B cell (primary cell): Measurements from ENCODE around the gene BRICD5. TPM values are rescaled to one million over a fixed set of nuclear protein-coding genes. Genes with fewer than 3 reads are reported as not detected.

ENCODE experiments used
- ATAC-seq: fragments of 200-7000 bp; cut with Tn5 transposase; one replicate; pipeline ENCODE4 v1.10.0; 2021; ENCODE audit warnings: low read depth, mild to moderate bottlenecking, moderate number of reproducible peaks, moderate library complexity
- CTCF ChIA-PET: fragments of 350-600 bp; sonication (Branson Sonifier 250); formaldehyde crosslinking; loops from one replicate; lab custom pipeline; 2021; ENCODE audit warnings: antibody characterized with exemption, inconsistent platforms; lab: Charles Lee
- POLR2A ChIA-PET: fragments of 350-600 bp; sonication (Branson Sonifier 250); formaldehyde crosslinking; loops from one replicate; lab custom pipeline; 2021; ENCODE audit warnings: antibody characterized with exemption; lab: Charles Lee
- DNase-seq: peaks from one replicate; pipeline ENCODE4 v3.0.0; 2013
- H2AFZ ChIP-seq: 2 replicates; pipeline ENCODE4 v1.6.1; 2012; ENCODE audit warnings: mild to moderate bottlenecking, low read depth, low read length; ENCODE audit not compliant: insufficient read depth, poor library complexity, severe bottlenecking
- H3K27ac ChIP-seq, 2 donors: 1 replicate in 1 of 2; 2 replicates in 1 of 2; pipeline ENCODE4 v1.5.1; 2012 to 2013; ENCODE audit warnings: low read length in 2 of 2, mild to moderate bottlenecking in 2 of 2, moderate library complexity in 1 of 2
- H3K27me3 ChIP-seq, 4 experiments: fragments of 200-600 bp in 1 of 4; sonication (generic) in 1 of 4; replicated peaks in 1 of 4; 1 replicate in 2 of 4; 2 replicates in 2 of 4; pipeline versions ENCODE4 v1.6.1 to v1.7.0; 2013 to 2016; ENCODE audit warnings: low read length in 3 of 4, mild to moderate bottlenecking in 2 of 4, mixed read lengths in 1 of 4, moderate library complexity in 1 of 4; ENCODE audit not compliant: insufficient read depth in 4 of 4, control insufficient read depth in 3 of 4; ENCODE audit errors: control extremely low read depth in 1 of 4
- H3K36me3 ChIP-seq, 2 experiments: replicated peaks in 1 of 2; 1 replicate in 1 of 2; 2 replicates in 1 of 2; pipeline versions ENCODE4 v1.6.1 to v1.7.1; 2013; ENCODE audit warnings: low read length in 1 of 2; ENCODE audit not compliant: insufficient read depth in 2 of 2, control insufficient read depth in 1 of 2; ENCODE audit errors: control extremely low read depth in 1 of 2, extremely low read depth in 1 of 2
- H3K4me1 ChIP-seq, 2 donors: fragments of 200-600 bp in 1 of 2; sonication (generic) in 1 of 2; 1 replicate in 1 of 2; 2 replicates in 1 of 2; pipeline versions ENCODE4 v1.5.1 to v1.6.1; 2013 to 2017; ENCODE audit warnings: low read length in 2 of 2; ENCODE audit not compliant: control insufficient read depth in 2 of 2, insufficient read depth in 2 of 2
- H3K4me2 ChIP-seq: replicated peaks from 2 replicates; pipeline ENCODE3; 2012; ENCODE audit warnings: mild to moderate bottlenecking, low read depth, low read length; ENCODE audit not compliant: poor library complexity, severe bottlenecking
- H3K4me3 ChIP-seq, 5 experiments: fragments of 200-600 bp in 1 of 5; sonication (generic) in 1 of 5; 1 replicate in 3 of 5; 2 replicates in 2 of 5; pipeline versions ENCODE4 v1.5.1 to v1.7.0; 2011 to 2016; ENCODE audit warnings: low read length in 4 of 5, mild to moderate bottlenecking in 4 of 5, low read depth in 2 of 5, control low read depth in 1 of 5, moderate library complexity in 1 of 5; ENCODE audit not compliant: insufficient read depth in 1 of 5; ENCODE audit errors: control extremely low read depth in 1 of 5, extremely low read depth in 1 of 5
- H3K79me2 ChIP-seq: fragments of 200-600 bp; sonication (generic); one replicate; pipeline ENCODE4 v1.6.0; 2016; ENCODE audit warnings: low read length; ENCODE audit not compliant: control insufficient read depth, insufficient read depth
- H3K9ac ChIP-seq: fragments of 200-600 bp; sonication (generic); 2 replicates; pipeline ENCODE4 v1.6.1; 2017; ENCODE audit warnings: mild to moderate bottlenecking, low read length, moderate library complexity
- H3K9me3 ChIP-seq, 3 donors: one replicate each; pipeline versions ENCODE4 v1.6.1 to v1.7.1; 2013; ENCODE audit warnings: low read length in 2 of 3; ENCODE audit not compliant: control insufficient read depth in 2 of 3, insufficient read depth in 1 of 3; ENCODE audit errors: control extremely low read depth in 1 of 3
- H4K20me1 ChIP-seq: 2 replicates; pipeline ENCODE4 v1.6.0; 2012; ENCODE audit warnings: mild to moderate bottlenecking, low read length; ENCODE audit not compliant: insufficient read depth, control insufficient read depth, poor library complexity, severe bottlenecking
- H3K27ac Mint-ChIP-seq: one replicate; pipeline ENCODE4 v1.8.0; 2021; ENCODE audit warnings: mixed read lengths
- H3K27me3 Mint-ChIP-seq: one replicate; pipeline ENCODE4 v1.8.0; 2021; ENCODE audit warnings: mixed read lengths
- H3K4me1 Mint-ChIP-seq: one replicate; pipeline ENCODE4 v1.8.0; 2021; ENCODE audit warnings: mixed read lengths
- H3K4me3 Mint-ChIP-seq: one replicate; pipeline ENCODE4 v1.8.0; 2021; ENCODE audit warnings: mixed read lengths
- H3K9me3 Mint-ChIP-seq: one replicate; pipeline ENCODE4 v1.8.0; 2022; ENCODE audit warnings: mixed read lengths; ENCODE audit not compliant: insufficient read depth
- EZH2 ChIP-seq: IDR thresholded peaks from 2 replicates; pipeline ENCODE4 v1.6.1; 2012; ENCODE audit warnings: borderline replicate concordance, low read depth, mild to moderate bottlenecking, moderate library complexity, low read length; ENCODE audit not compliant: insufficient read depth, poor library complexity, severe bottlenecking
- WGBS: methylation state at CpG from one replicate; pipeline ENCODE4 v1.1.5; 2013; ENCODE audit warnings: missing lambda C conversion rate; ENCODE audit not compliant: insufficient coverage; 5-methylcytosine and 5-hydroxymethylcytosine counted together
- intact Hi-C: fragments of 100-400 bp; cut with micrococcal nuclease; formaldehyde crosslinking; loops from one replicate; pipeline ENCODE4 v1.10.0; 2022
- polyA plus RNA-seq: library from polyadenylated mRNA; depleted of rRNA; stranded (reverse); fragments of >200 nt; gene quantifications from 2 replicates; pipeline ENCODE4 v1.2.3, GENCODE V29; 2012
- total RNA-seq, 2 donors: library from RNA; stranded (reverse); fragments of 120-200 nt in 1 of 2; gene quantifications; 1 replicate in 1 of 2; 2 replicates in 1 of 2; pipeline versions ENCODE4 v1.2.3 to v1.2.4, GENCODE V29; 2013 to 2022
- TF ChIP-seq, protein P1 (sequence below): fragments of 200-600 bp; IDR thresholded peaks from one replicate; pipeline ENCODE4 v1.8.0; 2022; ENCODE audit warnings: antibody characterized with exemption, mild to moderate bottlenecking

Gene BRICD5
- total and polyA plus RNA-seq, 2 donors (not counting 1 experiment from before 2014, with no cell fraction given): 11.9 to 18.3 TPM

- H3K9me3 Mint-ChIP-seq: no peaks in the 10 kb centered on the region
These were observed 47.3 kb downstream of the BRICD5 start for GRCh38 chr16:2163211-2163881.

DNA sequence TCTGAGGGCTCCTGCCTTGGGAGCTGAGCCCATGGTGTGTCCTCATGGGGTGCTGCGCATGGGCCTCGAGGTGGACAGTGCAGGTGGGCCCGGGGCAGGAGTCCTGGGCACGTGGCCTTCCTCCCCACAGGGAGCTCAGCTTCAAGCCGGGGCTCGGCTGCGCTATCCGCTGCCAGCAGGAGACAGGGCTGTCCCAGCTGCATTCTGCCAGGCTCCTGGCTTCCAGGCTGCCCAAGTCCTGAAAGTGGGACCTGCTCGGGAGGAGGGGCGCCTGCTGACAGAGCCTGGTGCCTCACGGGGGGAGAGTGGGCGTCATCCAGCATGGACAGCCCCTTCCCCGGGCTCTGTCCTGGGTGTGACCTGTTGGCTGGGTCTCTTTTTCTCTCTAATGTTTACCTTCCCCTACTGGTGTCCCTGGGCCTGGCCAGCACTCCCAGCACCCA, 48.0 kb downstream of the BRICD5 start:
- ChIA-PET CTCF (interaction anchor here (0.8 kb wide), 1 partner anchor 88 kb away, joined by 3 read pairs; the partner anchor contains the start of gene ECI1), POLR2A (no interaction called here)
- peaks cover 16% of the 10 kb centered on the region for H3K4me1 Mint-ChIP-seq
- H3K4me3 Mint-ChIP-seq: no peak overlapping the region
- Histone ChIP-seq H3K4me2 (no peak overlapping the region), H3K27ac (no peak overlapping the region), H3K4me3 (no peak overlapping the region), H3K36me3 (peaks cover 0 to 12% of the 10 kb centered on the region in 2 experiments), H4K20me1 (peaks cover 70% of the 10 kb centered on the region), H3K4me1 (peaks cover 0 to 23% of the 10 kb centered on the region in 2 donors), H3K27me3 (no peaks in the 10 kb centered on the region), H2AFZ (no peak overlapping the region), H3K9me3 (peaks cover 0 to 14% (median 0%) of the 10 kb centered on the region in 3 donors), H3K79me2 (peaks cover 82% of the 10 kb centered on the region), H3K9ac (no peak overlapping the region)
- 97% methylated on average over 13 of the region's 13 CpGs for WGBS
- DNase-seq: no peak
- H3K9me3 Mint-ChIP-seq: no peaks in the 10 kb centered on the region
- intact Hi-C loops: no loop called here
- no peak for ATAC-seq
- H3K27ac Mint-ChIP-seq: no peak overlapping the region
- H3K27me3 Mint-ChIP-seq: no peaks in the 10 kb centered on the region
- TF ChIP-seq EZH2: no peak
- TF ChIP-seq, protein P1, sequence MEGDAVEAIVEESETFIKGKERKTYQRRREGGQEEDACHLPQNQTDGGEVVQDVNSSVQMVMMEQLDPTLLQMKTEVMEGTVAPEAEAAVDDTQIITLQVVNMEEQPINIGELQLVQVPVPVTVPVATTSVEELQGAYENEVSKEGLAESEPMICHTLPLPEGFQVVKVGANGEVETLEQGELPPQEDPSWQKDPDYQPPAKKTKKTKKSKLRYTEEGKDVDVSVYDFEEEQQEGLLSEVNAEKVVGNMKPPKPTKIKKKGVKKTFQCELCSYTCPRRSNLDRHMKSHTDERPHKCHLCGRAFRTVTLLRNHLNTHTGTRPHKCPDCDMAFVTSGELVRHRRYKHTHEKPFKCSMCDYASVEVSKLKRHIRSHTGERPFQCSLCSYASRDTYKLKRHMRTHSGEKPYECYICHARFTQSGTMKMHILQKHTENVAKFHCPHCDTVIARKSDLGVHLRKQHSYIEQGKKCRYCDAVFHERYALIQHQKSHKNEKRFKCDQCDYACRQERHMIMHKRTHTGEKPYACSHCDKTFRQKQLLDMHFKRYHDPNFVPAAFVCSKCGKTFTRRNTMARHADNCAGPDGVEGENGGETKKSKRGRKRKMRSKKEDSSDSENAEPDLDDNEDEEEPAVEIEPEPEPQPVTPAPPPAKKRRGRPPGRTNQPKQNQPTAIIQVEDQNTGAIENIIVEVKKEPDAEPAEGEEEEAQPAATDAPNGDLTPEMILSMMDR: no peak

More at GRCh38 chr16:2163211-2163881, 47.3 kb downstream of the BRICD5 start:
- Histone ChIP-seq H2AFZ (no peak overlapping the region), H3K4me3 (no peak overlapping the region), H3K4me2 (no peak overlapping the region), H3K9me3 (peaks cover 0 to 14% (median 0%) of the 10 kb centered on the region in 3 donors), H3K27ac (no peak overlapping the region), H3K9ac (no peak overlapping the region), H3K79me2 (peaks cover 82% of the 10 kb centered on the region), H4K20me1 (peaks cover 64% of the 10 kb centered on the region), H3K36me3 (peaks cover 0 to 18% of the 10 kb centered on the region in 2 experiments), H3K27me3 (no peaks in the 10 kb centered on the region), H3K4me1 (peaks cover 0 to 23% of the 10 kb centered on the region in 2 donors)
- Mint-ChIP-seq H3K4me3 (no peak overlapping the region), H3K27me3 (no peaks in the 10 kb centered on the region), H3K27ac (no peak overlapping the region), H3K4me1 (peaks cover 11% of the 10 kb centered on the region)
- no peak for DNase-seq
- TF ChIP-seq, protein P1: no peak
- TF ChIP-seq EZH2: no peak
- intact Hi-C loops: no loop called here
- CTCF ChIA-PET: no interaction called here
- POLR2A ChIA-PET: interaction anchor here (0.6 kb wide), 1 partner anchor 167 kb away, joined by 5 read pairs; no protein-coding TSS in a partner anchor
- no peak for ATAC-seq
- WGBS: 99% methylated on average over 23 of the region's 26 CpGs
